Measurements from ENCODE around the gene ZC3H7B.

Gene ZC3H7B

GRCh38 chr22:41330169-41330568, 28.8 kb downstream of the ZC3H7B start:
- no peak for DNase-seq

- no peak for DNase-seq
These were observed 31.1 kb downstream of the ZC3H7B start for GRCh38 chr22:41332217-41332939.

GRCh38 chr22:41333806-41334205, 32.5 kb downstream of the ZC3H7B start:
- DNase-seq: no peak

- no peak for DNase-seq
These were observed 32.9 kb downstream of the ZC3H7B start for GRCh38 chr22:41334215-41334614.

- no peak for DNase-seq
These were observed 33.8 kb downstream of the ZC3H7B start for GRCh38 chr22:41334951-41335635.

- DNase-seq: no peak
These were observed 37.4 kb downstream of the ZC3H7B start for GRCh38 chr22:41338614-41339212.

- DNase-seq: no peak
These were observed 38.5 kb downstream of the ZC3H7B start for GRCh38 chr22:41339823-41340222.

- no peak for DNase-seq
These were observed 39.0 kb downstream of the ZC3H7B start for GRCh38 chr22:41340357-41340756.

- DNase-seq: no peak
These were observed 39.7 kb downstream of the ZC3H7B start for GRCh38 chr22:41341012-41341411.

GRCh38 chr22:41341990-41342389, 40.7 kb downstream of the ZC3H7B start:
- no peak for DNase-seq

- DNase-seq: no peak
These were observed 42.0 kb downstream of the ZC3H7B start for GRCh38 chr22:41343300-41343699.

GRCh38 chr22:41343717-41344116, 42.4 kb downstream of the ZC3H7B start:
- no peak for DNase-seq

GRCh38 chr22:41344189-41344788, 43.0 kb downstream of the ZC3H7B start:
- no peak for DNase-seq

- no peak for DNase-seq
These were observed 44.5 kb downstream of the ZC3H7B start for GRCh38 chr22:41345807-41346335.

- no peak for DNase-seq
These were observed 45.9 kb downstream of the ZC3H7B start for GRCh38 chr22:41347066-41347859.

GRCh38 chr22:41348964-41349484, 47.7 kb downstream of the ZC3H7B start:
- no peak for DNase-seq

- no peak for DNase-seq
These were observed 48.8 kb downstream of the ZC3H7B start for GRCh38 chr22:41350087-41350486.

- DNase-seq: no peak
These were observed 49.7 kb downstream of the ZC3H7B start for GRCh38 chr22:41351011-41351410.

GRCh38 chr22:41352058-41352457, 50.7 kb downstream of the ZC3H7B start:
- DNase-seq: no peak

GRCh38 chr22:41353862-41354575, 52.7 kb downstream of the ZC3H7B start:
- no peak for DNase-seq

- no peak for DNase-seq
These were observed 53.7 kb downstream of the ZC3H7B start for GRCh38 chr22:41354979-41355378.

GRCh38 chr22:41355895-41356294, 54.6 kb downstream of the ZC3H7B start:
- no peak for DNase-seq

Measured in stimulated activated naive CD4-positive, alpha-beta T cell treated with Interleukin-2 at 50 U/mL for 16 hours (primary cell).